NCI-H1694 treated with DMSO at 0.1 percent for 48 hours (cell line): ENCODE results near the gene USP54.
"Not testable (repeated sequence)": the region's sequence is repeated elsewhere in the genome, so short reads cannot be mapped to it uniquely, and the experiment has no call there.

ENCODE experiments used
- DNase-seq: peaks from one replicate; lab custom pipeline; 2025; lab: John Stamatoyannopoulos, UW

USP54 gene, protein sequence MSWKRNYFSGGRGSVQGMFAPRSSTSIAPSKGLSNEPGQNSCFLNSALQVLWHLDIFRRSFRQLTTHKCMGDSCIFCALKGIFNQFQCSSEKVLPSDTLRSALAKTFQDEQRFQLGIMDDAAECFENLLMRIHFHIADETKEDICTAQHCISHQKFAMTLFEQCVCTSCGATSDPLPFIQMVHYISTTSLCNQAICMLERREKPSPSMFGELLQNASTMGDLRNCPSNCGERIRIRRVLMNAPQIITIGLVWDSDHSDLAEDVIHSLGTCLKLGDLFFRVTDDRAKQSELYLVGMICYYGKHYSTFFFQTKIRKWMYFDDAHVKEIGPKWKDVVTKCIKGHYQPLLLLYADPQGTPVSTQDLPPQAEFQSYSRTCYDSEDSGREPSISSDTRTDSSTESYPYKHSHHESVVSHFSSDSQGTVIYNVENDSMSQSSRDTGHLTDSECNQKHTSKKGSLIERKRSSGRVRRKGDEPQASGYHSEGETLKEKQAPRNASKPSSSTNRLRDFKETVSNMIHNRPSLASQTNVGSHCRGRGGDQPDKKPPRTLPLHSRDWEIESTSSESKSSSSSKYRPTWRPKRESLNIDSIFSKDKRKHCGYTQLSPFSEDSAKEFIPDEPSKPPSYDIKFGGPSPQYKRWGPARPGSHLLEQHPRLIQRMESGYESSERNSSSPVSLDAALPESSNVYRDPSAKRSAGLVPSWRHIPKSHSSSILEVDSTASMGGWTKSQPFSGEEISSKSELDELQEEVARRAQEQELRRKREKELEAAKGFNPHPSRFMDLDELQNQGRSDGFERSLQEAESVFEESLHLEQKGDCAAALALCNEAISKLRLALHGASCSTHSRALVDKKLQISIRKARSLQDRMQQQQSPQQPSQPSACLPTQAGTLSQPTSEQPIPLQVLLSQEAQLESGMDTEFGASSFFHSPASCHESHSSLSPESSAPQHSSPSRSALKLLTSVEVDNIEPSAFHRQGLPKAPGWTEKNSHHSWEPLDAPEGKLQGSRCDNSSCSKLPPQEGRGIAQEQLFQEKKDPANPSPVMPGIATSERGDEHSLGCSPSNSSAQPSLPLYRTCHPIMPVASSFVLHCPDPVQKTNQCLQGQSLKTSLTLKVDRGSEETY (N-terminal part only)

DNA sequence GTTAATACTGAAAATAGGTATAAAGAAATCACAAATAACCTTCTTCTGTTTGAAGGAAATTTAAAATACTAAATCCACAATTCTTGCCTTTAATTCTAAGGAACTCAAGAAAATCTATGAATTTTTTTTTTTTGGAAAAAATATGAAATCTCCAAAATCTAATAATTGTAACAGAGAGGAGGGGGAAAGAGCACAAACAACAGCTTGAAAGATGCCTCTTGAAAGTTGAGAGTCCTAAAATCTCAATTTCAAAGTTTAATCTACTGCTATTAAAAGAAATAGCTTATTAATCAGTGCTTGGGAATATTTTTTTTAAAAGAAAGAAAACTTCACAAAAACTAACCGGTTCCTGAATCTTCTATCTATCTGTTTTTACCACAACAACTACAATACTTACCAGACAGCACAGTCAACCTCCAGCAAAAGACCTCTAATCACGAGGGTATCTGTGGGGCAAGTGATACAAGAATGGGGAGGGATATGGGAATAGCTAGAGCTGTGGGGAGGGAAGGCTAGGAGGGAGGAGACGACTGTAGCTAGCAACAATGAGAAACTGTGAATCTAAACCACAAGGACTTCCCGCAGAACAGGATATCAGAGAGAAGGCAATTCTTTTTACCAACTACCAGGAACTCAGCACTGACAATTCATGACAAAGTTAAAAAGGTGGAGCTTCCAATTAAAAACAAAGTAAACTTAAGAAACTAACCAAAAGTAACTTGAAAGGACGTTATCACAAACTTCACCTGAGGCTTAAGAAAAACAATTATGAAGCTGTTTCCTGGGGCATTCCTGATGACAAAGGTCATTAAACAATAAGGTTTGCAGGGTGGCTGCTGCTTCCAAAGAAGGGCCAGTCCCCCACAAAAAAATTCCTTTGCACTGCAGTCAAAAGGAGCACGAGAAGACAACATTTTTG lies at the start of gene USP54:
Gene USP54, minus strand, starts transcription at position 462 of the 919 bp plus-strand sequence. CDS start 15,684 bp downstream, outside the sequence.
- no peak for DNase-seq

DNA sequence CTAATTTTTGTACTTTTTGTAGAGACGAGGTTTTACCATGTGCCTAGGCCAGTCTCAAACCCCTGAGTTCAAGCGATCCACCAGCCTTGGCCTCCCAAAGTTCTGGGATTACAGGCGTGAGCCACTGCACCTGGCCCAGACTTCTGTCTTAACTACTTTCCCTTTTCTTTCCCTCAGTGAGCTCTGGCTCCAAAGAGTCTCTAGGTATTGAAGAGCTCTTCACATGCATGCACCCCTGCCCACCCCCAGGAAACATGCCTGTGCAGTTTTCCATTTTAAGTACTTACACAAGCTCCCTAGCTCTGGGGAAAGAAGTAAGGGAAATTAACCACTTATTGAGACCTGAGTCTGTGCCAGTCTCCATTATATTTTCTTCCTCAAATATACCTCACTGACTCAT lies 48.1 kb upstream of the USP54 start:
- no peak for DNase-seq

DNA sequence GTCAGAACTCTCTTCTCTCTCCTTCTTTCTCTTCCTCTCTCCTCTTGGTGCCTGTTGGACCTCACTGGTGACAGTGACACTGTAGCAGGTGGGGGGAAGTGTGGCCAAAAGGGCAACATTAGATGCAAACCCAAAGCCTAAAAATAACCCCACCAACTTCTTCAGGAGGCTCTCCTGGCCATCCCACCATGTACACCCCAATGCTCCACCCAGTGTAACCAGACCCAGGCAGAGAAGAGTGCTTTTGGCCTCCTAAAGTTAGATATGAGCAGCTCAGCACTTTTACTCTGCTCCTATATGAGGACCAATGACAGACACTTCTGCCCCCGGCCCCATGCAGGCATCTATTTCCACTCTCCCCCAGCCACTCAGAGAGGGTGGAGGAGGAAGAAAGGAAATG lies 44.6 kb upstream of the USP54 start:
- no peak for DNase-seq

DNA sequence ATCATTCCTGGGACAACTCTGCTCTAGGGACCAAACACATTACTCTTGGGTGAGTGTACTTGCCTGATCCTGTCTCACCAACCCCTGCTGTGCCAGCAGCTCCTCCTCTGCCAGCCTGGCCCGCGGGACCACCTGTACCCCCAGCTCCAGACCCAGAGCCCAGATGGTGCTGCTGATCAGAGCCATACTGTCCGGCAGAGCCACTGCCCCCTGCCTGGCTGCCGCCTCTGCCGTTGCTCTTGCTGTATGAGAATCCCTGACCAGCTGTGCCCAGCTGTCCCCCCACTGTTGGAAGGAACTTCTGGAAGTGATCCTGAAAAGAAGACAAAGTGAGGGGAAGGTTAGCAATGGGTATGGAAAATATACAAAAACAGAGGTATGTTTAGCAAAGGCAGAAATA lies 43.3 kb upstream of the USP54 start:
- no peak for DNase-seq

DNA sequence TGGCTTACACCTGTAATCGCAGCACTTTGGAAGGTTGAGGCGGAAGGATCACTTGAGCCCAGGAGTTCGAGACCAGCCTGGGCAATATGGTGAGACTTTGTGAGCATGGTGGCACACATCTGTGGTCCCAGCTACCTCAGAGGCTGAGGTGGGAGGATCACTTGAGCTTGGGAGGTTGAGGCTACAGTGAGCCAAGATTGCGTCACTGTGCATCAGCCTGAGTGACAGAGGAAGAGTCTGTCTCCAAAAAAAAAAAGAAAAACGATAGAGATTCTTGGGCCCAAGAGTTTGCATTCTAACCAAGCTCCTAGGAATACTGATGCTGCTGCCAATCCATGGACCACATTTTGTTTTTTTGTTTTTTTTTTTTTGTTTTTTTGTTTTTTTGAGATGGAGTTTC lies 38.0 kb upstream of the USP54 start:
- DNase-seq: no peak

DNA sequence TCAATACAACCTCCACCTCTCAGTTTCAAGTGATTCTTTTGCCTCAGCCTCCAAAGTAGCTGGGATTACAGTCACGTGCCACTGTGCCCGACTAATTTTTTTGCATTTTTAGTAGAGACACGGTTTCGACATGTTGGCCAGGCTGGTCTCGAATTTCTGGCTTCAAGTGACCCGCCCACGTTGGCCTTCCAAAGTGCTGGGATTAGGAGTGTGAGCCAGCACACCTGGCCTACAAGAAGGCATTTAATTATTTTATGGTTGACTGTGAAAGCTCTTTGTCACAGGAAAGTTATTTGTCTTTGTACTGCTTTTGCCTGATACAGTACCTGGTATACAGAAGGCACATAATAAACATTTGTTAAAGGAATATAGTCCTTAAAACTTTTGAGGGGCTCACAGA lies 37.3 kb upstream of the USP54 start:
- no peak for DNase-seq

DNA sequence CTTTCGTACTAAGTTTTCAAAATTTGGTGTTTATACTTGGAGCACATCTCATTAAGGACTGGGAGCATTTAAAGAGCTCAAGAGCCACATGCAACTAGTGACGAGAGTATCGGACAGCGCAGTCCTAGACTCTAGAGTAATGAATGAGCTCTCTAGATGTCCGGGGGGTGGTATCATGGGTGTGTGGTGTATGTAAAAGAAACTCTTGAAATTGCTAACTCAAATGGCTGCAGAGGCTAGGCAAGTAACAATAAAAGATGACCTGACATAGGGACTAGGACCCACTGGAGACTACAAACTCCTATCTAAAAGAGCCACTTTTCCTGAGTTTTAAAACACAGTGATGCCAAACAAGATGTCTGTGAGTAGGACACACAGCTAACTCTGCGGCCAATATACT lies 36.2 kb upstream of the USP54 start:
- no peak for DNase-seq

DNA sequence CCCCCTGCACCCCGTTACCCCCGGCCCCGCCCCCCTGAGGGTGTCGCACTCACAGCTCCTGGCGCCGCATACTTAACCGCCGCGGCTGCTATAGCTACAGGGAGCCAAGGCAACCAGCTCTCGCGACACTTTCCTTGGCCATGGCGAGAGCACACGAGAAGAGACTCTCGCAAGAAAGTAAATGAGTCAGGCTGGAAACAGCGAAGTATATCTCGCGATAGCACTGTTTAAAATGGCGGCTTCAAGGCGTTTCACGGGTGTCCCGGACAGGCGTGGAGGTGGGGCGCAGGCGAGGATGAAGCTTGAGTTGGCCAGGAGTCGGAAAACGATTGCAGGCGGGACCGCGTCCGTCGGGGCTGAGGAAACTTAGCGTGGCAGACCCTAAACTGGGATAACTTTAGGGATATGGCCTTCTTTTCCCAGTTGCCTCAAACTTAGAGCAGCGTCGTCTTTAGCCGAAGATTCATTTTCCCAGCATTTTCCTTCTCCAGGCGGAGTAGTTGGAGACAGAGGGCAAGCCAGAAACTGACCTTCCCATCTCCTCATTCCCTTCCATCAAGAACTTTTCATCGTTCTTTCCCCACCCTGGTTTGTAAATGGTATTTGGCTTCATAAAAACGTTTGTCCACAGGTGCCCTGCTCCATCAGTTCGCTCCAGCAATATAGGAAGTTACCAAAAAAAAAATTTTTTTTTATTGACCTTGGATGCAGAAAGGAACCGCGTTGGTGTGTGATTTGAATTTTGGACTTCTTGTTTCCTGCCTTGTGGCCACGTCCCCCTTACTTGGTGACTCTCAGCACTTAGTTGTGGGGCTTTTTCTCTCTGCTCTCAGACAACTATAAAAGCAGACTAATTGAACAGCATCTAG lies 35.0 kb upstream of the USP54 start:
- peak; percentile 93 for DNase-seq

DNA sequence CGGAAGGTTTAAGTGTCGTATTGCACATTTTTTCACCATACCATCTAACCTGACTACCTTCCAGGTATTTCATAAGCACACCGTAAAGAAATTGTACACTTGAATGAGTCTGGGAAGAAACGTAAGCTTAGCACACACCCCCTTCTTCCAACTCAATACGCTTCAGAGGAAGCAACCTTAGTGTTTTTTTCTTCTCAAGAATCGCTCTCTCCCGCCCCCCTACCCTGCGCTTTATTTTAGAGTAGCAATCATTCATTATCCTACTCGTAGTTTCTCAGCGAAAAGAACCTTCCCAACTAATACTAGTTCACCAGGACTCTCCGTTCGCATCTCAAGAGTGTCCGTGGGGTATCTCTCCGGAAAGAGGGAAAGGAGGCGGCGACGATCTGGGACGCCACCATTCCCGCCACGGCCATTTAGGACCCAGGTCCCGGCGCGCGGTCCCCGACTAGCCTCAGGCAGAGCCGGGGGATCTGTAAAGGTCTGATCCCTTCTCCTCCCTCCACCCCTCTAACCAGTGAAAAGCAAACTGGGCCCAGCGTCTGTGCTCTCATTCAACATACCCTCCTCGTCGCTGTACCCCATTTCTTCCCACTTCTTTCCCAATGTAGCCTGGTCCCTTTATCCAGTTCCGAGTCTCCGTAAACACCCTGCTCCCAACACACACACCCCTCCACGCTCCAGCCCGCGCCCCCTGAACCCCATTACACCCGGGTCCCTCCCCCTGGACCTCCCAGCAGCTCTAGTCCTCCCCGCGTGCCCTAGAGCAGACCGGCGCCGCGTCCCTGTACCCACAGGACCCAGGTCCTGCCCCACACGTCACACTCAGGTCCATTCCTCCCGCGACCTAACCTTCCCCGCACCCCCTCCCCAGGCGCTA lies 34.1 kb upstream of the USP54 start:
- DNase-seq: no peak

DNA sequence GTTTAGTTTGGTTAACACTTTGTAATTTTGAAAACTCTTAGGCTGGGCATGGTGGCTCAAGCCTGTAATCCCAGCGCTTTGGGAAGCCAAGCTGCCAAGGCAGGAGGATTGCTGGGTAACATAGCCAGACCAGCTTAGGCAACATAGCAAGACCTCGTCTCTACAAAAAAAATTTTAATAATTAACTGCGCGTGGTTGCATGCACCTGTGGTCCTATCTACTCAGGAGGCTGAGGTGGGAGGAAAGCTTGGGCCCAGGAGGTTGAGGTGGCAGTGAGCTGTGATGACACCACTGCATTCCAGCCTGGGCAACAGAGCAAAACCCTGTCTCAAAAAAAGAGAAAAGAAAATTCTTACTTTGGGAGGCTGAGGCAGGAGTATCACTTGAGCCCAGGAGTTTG lies 31.9 kb upstream of the USP54 start:
- no peak for DNase-seq

DNA sequence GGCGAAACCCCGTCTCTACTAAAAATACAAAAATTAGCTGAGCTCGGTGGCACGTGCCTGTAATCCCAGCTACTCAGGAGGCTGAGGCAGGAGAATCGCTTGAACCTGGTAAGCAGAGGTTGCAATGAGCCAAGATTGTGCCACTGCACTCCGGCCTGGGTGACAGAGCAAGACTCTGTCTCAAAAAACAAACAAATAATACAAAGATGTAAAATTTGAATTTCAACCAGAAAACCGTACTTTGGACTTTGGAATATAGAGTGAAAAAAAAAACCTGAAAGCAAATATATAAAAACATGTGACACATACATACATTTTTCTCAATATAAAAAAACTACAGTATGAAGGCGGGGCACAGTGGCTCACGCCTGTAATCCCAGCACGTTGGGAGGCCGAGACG lies 29.8 kb upstream of the USP54 start:
- not testable (repeated sequence) for DNase-seq

DNA sequence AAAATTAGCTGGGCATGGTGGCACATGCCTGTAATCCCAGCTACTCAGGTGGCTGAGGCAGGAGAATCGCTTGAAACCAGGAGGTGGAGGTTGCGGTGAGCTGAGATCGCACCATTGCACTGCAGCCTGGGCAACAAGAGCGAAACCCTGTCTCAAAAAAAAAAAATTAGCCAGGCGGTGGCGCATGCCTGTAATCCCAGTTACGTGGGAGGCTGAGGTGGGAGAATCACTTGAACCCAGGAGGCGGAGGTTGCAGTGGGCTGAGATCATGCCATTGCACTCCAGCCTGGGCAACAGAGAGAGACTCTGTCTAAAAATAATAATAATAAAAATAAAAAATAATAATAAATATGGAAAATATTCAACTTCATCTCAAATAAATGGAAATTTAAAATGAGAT lies 26.0 kb upstream of the USP54 start:
- DNase-seq: not testable (repeated sequence)

DNA sequence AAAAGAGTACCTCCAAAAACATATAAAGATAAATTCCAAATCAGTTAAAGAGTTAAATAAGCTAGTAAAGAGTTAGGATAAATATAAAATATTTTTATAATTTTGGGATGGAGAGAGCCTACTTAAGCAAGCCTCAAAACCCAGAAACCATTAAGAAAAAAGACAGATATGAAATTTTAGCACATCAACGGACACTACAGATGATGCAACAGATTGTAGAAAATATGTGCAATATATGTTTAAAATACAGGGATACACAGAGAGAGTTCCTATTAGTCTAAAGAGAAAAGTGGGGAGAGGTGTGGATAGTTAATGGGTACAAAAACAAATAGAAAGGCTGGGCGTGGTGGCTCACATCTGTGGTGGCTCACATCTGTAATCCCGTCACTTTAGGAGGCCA lies 23.6 kb upstream of the USP54 start:
- no peak for DNase-seq

DNA sequence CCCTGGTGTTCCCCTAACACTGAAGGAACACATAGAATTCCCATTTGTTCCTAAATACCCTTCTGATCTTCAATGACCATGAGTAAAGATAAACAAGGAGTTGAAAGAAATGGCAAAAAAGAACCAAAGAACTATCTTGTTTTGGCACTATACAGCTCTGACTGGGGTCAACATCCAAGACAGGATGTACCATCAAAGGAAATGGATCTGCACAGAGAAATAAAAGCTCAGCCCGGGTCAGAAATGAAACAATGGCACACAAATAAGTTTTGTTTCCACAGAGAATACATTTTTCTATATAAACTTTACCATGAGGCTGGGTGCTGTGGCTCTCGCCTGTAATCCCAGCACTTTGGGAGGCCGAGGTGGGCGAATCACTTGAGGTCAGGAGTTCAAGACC lies 18.0 kb upstream of the USP54 start:
- no peak for DNase-seq

DNA sequence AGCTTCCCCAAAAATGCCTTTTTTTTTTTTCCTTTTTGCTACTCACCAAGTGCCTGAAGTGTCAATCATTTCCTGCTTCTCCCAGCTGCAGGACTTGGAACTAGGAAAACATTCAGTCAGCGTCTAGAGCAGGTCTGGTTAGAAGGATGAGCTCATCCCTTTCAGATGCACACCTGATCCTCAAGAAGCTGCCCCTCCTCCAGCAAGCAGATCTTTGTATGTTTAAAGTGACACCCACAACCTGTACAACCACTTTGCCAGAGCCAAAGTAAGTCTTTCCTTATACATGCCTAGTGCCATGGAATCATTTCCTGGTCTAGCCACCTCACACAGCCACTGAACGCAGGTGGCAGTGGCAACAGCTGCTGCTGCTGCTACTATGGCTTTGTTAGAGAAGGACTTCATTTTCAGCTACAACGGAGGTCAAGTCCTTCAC lies 10.4 kb upstream of the USP54 start:
- DNase-seq: no peak

DNA sequence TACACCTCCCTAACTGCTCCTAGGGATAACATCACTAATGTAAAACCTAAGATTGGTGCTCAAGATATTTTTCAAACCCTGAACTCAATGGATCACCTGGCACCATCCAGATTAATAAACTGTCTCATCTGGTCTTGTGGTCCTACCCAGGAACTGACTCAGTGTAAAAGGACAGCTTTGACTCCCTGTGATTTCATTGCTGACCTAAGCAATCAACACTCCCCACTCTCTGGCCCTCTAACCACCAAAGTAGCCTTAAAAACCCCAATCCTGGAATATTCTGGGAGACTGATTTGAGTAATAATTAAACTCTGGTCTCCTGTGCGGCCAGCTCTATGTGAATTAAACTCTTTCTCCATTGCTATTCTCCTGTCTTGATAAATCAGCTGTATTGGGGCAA lies 6.2 kb upstream of the USP54 start:
- DNase-seq: no peak

DNA sequence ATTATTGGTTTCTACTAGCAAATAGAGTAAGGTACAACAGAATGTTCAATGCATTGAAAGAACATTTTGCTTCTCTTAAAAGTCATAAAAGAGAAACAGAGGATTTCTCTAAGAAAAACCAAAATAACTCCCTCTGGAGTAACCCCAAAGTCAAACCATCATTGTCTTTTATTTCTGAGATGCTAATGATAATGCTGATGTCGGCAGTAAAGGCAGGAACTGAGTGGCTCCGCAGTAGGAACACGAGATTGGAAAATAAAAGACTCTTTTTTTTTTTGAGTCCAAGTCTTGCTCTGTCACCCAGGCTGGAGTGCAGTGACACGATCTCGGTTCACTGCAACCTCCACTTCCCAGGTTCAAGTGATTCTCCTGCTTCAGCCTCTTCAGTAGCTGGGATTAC lies 2.7 kb upstream of the USP54 start:
- no peak for DNase-seq

DNA sequence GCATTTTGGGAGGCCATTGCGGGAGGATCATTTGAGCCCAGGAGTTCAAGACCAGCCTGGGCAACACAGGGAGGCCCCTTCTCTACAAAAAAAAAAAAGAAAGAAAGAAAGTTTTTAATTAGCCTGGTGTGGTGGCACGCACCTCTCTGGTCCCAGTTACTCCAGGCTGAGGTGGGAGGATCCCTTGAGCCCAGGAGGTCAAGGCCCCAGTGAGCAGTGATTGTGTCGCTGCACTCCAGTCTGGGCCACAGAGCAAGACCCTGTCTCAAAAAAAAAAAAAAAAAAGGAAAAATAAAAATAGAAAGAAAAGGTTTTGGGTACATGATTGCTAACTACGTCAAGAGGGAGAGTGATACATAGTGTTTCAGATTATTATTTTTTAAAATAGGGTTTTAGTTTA lies 2.0 kb upstream of the USP54 start:
- no peak for DNase-seq

DNA sequence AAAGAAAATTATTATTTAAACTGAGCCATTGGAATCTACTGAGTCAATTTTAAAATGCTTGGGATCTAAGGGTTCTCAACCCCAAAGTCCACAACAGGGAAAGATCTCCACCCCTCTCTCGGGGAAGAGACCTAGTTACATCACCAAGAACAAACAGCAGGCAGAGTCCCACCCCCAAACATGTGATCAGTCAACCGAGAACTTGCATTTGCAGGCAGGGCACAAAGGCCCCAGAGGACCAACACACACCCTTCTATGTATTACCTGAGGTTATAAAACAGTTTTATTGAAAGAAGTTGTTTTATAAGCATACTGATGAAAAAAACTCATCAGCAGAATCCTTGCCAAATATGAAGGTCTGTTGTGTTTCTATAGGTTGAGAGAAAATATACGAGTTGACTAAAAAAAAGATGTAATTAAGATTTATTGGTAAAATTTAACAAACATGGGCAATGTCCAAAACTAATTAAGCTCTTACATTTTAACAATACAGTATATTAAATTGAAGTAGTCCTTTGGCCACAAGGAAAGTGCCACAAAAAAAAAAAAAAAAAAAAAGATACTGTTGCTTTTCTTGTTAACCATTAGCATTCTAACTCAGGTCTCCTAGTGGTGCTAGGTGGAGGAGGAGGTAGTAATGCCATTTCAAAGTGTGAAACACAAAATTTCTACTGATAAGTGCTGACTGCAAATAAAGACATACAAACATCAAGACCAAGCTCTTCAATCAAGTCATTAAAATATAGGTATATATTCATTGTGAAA lies 975 bp upstream of the USP54 start:
- peak; percentile 33 for DNase-seq
